WTC11 (cell line): ENCODE results near the gene GLG1. TPM values are rescaled to one million over a fixed set of nuclear protein-coding genes. Genes with fewer than 3 reads are reported as not detected.

Experiments
- ATAC-seq: fragments of 200-7000 bp; cut with Tn5 transposase; 2 replicates; pipeline ENCODE4 v1.10.0; 2021; ENCODE audit warnings: mild to moderate bottlenecking, moderate library complexity
- CTCF ChIA-PET: fragments of 300-600 bp; sonication (Branson Sonifier 250); formaldehyde crosslinking; loops from one replicate; lab custom pipeline; 2021; ENCODE audit warnings: antibody characterized with exemption; lab: Charles Lee
- POLR2A ChIA-PET: fragments of 350-600 bp; sonication (Branson Sonifier 250); formaldehyde crosslinking; loops from one replicate; lab custom pipeline; 2021; ENCODE audit warnings: antibody characterized with exemption; lab: Charles Lee
- DNase-seq: peaks from one replicate; pipeline ENCODE4 v3.0.0; 2021; ENCODE audit warnings: low spot score
- H3K27ac Mint-ChIP-seq: 2 replicates; pipeline ENCODE4 v1.8.0; 2021; ENCODE audit warnings: mixed read lengths
- H3K27me3 Mint-ChIP-seq: 2 replicates; pipeline ENCODE4 v1.8.0; 2021; ENCODE audit warnings: low read depth, mild to moderate bottlenecking, moderate library complexity, mixed read lengths
- H3K36me3 Mint-ChIP-seq: 2 replicates; pipeline ENCODE4 v1.8.0; 2021; ENCODE audit warnings: mixed read lengths
- H3K4me1 Mint-ChIP-seq: 2 replicates; pipeline ENCODE4 v1.8.0; 2022; ENCODE audit warnings: mixed read lengths
- H3K4me3 Mint-ChIP-seq: 2 replicates; pipeline ENCODE4 v1.8.0; 2021; ENCODE audit warnings: mild to moderate bottlenecking, moderate library complexity, mixed read lengths
- H3K9me3 Mint-ChIP-seq: 2 replicates; pipeline ENCODE4 v1.8.0; 2021; ENCODE audit warnings: mixed read lengths
- ATF3 ChIP-seq: sonication (generic); formaldehyde crosslinking; conservative IDR thresholded peaks from 2 replicates; pipeline ENCODE4 v1.8.1; 2022; ENCODE audit warnings: mild to moderate bottlenecking, missing genetic modification reagents
- CBFB ChIP-seq: sonication (generic); formaldehyde crosslinking; IDR thresholded peaks from 2 replicates; pipeline ENCODE4 v1.8.1; 2022; ENCODE audit warnings: mild to moderate bottlenecking, low read depth, missing genetic modification reagents
- CREB1 ChIP-seq: sonication (generic); formaldehyde crosslinking; IDR thresholded peaks from 2 replicates; pipeline ENCODE4 v1.8.0; 2023; ENCODE audit warnings: mild to moderate bottlenecking, missing genetic modification reagents
- FOXJ3 ChIP-seq: sonication (generic); formaldehyde crosslinking; IDR thresholded peaks from 2 replicates; pipeline ENCODE4 v1.9.0; 2021; ENCODE audit warnings: missing genetic modification reagents, mild to moderate bottlenecking, borderline replicate concordance
- GABPB1 ChIP-seq: sonication (generic); formaldehyde crosslinking; IDR thresholded peaks from 2 replicates; pipeline ENCODE4 v1.8.1; 2023; ENCODE audit warnings: mild to moderate bottlenecking, missing genetic modification reagents
- HMGA2 ChIP-seq: fragments of 250-450 bp; sonication (Bioruptor Pico); IDR thresholded peaks from 2 replicates; pipeline ENCODE4 v1.4.0; 2021; ENCODE audit warnings: mild to moderate bottlenecking, moderate library complexity
- IRF2 ChIP-seq: sonication (generic); formaldehyde crosslinking; IDR thresholded peaks from 2 replicates; pipeline ENCODE4 v1.8.0; 2022; ENCODE audit warnings: low read depth, missing genetic modification reagents, borderline replicate concordance
- JAZF1 ChIP-seq: fragments of 250-450 bp; sonication (Bioruptor Pico); IDR thresholded peaks from 2 replicates; pipeline ENCODE4 v1.9.0; 2021; ENCODE audit warnings: moderate library complexity, mild to moderate bottlenecking, inconsistent platforms
- JUN ChIP-seq: sonication (generic); formaldehyde crosslinking; IDR thresholded peaks from 2 replicates; pipeline ENCODE4 v1.8.0; 2023; ENCODE audit warnings: mild to moderate bottlenecking, missing genetic modification reagents
- MAX ChIP-seq: sonication (generic); formaldehyde crosslinking; IDR thresholded peaks from 2 replicates; pipeline ENCODE4 v1.8.0; 2022; ENCODE audit warnings: mild to moderate bottlenecking, missing genetic modification reagents
- MLX ChIP-seq: sonication (generic); formaldehyde crosslinking; IDR thresholded peaks from 2 replicates; pipeline ENCODE4 v1.8.1; 2023; ENCODE audit warnings: mild to moderate bottlenecking, missing genetic modification reagents, moderate library complexity
- NFATC4 ChIP-seq: fragments of 250-450 bp; sonication (Bioruptor Pico); IDR thresholded peaks from 2 replicates; pipeline ENCODE4 v1.9.0; 2021; ENCODE audit warnings: mild to moderate bottlenecking
- PREB ChIP-seq: sonication (generic); formaldehyde crosslinking; IDR thresholded peaks from 2 replicates; pipeline ENCODE4 v1.8.1; 2022; ENCODE audit warnings: mild to moderate bottlenecking, missing genetic modification reagents, moderate library complexity, borderline replicate concordance
- RELA ChIP-seq: sonication (generic); formaldehyde crosslinking; IDR thresholded peaks from 2 replicates; pipeline ENCODE4 v1.8.1; 2022; ENCODE audit warnings: missing genetic modification reagents, mild to moderate bottlenecking, borderline replicate concordance
- SMAD3 ChIP-seq: sonication (generic); formaldehyde crosslinking; IDR thresholded peaks from 2 replicates; pipeline ENCODE4 v1.8.0; 2022; ENCODE audit warnings: missing genetic modification reagents, mild to moderate bottlenecking, borderline replicate concordance
- STAT6 ChIP-seq: sonication (generic); formaldehyde crosslinking; conservative IDR thresholded peaks from 2 replicates; pipeline ENCODE4 v1.8.1; 2023; ENCODE audit warnings: mild to moderate bottlenecking, low read depth, missing genetic modification reagents, moderate library complexity
- USF1 ChIP-seq: sonication (generic); formaldehyde crosslinking; IDR thresholded peaks from 2 replicates; pipeline ENCODE4 v1.8.0; 2022; ENCODE audit warnings: mild to moderate bottlenecking, missing genetic modification reagents
- ZNF138 ChIP-seq: sonication (generic); formaldehyde crosslinking; conservative IDR thresholded peaks from 2 replicates; pipeline ENCODE4 v1.8.1; 2022; ENCODE audit warnings: mild to moderate bottlenecking, moderate library complexity, missing genetic modification reagents
- ZNF396 ChIP-seq: fragments of 250-450 bp; sonication (Bioruptor Pico); IDR thresholded peaks from 2 replicates; pipeline ENCODE4 v1.8.0; 2021; ENCODE audit warnings: mild to moderate bottlenecking, moderate library complexity, borderline replicate concordance
- ZNF425 ChIP-seq: fragments of 250-450 bp; sonication (Bioruptor Pico); conservative IDR thresholded peaks from 2 replicates; pipeline ENCODE4 v1.9.0; 2021; ENCODE audit warnings: mild to moderate bottlenecking
- total RNA-seq: library from RNA; stranded (reverse); gene quantifications from 3 replicates; pipeline ENCODE4 v1.2.3, GENCODE V29; 2021
- TF ChIP-seq, protein P1 (sequence below): fragments of 250-450 bp; sonication (Bioruptor Pico); IDR thresholded peaks from 2 replicates; pipeline ENCODE4 v2.1.2; 2022; ENCODE audit warnings: mild to moderate bottlenecking, moderate library complexity
- TF ChIP-seq, protein P2 (sequence below): sonication (generic); formaldehyde crosslinking; IDR thresholded peaks from 2 replicates; pipeline ENCODE4 v1.8.0; 2022; ENCODE audit warnings: mild to moderate bottlenecking, missing genetic modification reagents

The GLG1 gene
- total RNA-seq, 1 experiment from 2014 or later, result 156 TPM

DNA sequence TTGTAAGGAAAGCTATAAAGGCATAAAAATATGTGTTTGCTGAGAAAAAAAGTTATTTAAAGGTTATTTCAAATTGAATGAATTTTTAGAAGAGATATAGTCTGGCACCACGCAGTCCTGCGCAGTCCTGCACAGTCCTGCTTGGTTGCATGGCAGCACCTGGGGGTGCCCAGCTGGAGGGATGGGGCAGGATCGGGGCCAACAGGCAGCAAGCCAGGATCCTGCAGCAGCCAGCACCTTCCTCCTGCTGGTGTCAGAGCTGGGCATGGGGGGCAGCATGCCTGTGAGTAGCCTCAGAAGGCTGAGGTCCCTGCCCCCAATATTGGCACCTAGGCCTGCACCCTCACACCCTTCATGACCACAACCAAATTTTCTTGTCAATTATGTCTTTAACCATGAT lies 46.0 kb downstream of the GLG1 start:
- DNase-seq, result no peak
- CTCF ChIA-PET, result interaction anchor here (0.7 to 1.0 kb wide), 2 partner anchors 9 to 63 kb away, joined by 3 to 4 read pairs; no protein-coding TSS in a partner anchor
- Mint-ChIP-seq H3K9me3 (no peaks in the 10 kb centered on the region), H3K4me3 (no peak overlapping the region), H3K36me3 (no peaks in the 10 kb centered on the region; the same call in 1 of the 2 replicates), H3K27me3 (no peaks in the 10 kb centered on the region), H3K27ac (no peak overlapping the region), H3K4me1 (peaks cover 15% of the 10 kb centered on the region)
- no peak for ATAC-seq
- POLR2A ChIA-PET, result no interaction called here
- TF ChIP-seq ZNF138 (CRISPR knock-in tag) (no peak), JAZF1 (CRISPR knock-in tag) (no peak)
- TF ChIP-seq, protein P1, sequence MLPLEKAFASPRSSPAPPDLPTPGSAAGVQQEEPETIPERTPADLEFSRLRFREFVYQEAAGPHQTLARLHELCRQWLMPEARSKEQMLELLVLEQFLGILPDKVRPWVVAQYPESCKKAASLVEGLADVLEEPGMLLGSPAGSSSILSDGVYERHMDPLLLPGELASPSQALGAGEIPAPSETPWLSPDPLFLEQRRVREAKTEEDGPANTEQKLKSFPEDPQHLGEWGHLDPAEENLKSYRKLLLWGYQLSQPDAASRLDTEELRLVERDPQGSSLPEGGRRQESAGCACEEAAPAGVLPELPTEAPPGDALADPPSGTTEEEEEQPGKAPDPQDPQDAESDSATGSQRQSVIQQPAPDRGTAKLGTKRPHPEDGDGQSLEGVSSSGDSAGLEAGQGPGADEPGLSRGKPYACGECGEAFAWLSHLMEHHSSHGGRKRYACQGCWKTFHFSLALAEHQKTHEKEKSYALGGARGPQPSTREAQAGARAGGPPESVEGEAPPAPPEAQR, result no peak

GRCh38 chr16:74558873-74559272 lies 48.0 kb downstream of the GLG1 start:
- ATAC-seq, result no peak

More at GRCh38 chr16:74558873-74559272, 48.0 kb downstream of the GLG1 start:
- Mint-ChIP-seq H3K9me3 (no peaks in the 10 kb centered on the region), H3K27me3 (no peaks in the 10 kb centered on the region), H3K4me3 (no peak overlapping the region), H3K27ac (peak overlapping the region; percentile 30), H3K4me1 (peaks cover 9% of the 10 kb centered on the region), H3K36me3 (no peaks in the 10 kb centered on the region; the same call in 1 of the 2 replicates)
- CTCF ChIA-PET, result no interaction called here
- TF ChIP-seq FOXJ3 (CRISPR knock-in tag), result no peak
- no peak for TF ChIP-seq MLX
- no peak for TF ChIP-seq ZNF396 (CRISPR knock-in tag)
- TF ChIP-seq IRF2 (CRISPR knock-in tag), result no peak
- no peak for TF ChIP-seq RELA
- TF ChIP-seq HMGA2 (CRISPR knock-in tag), result no peak
- TF ChIP-seq CREB1 (CRISPR knock-in tag), result no peak
- TF ChIP-seq GABPB1, result no peak
- TF ChIP-seq USF1 (CRISPR knock-in tag), result no peak
- no peak for TF ChIP-seq PREB (CRISPR knock-in tag)
- TF ChIP-seq ZNF425 (CRISPR knock-in tag), result no peak
- no peak for TF ChIP-seq STAT6 (CRISPR knock-in tag)
- no peak for TF ChIP-seq JUN (CRISPR knock-in tag)
- TF ChIP-seq SMAD3 (CRISPR knock-in tag), result no peak
- TF ChIP-seq ATF3 (CRISPR knock-in tag), result no peak
- TF ChIP-seq, protein P2, sequence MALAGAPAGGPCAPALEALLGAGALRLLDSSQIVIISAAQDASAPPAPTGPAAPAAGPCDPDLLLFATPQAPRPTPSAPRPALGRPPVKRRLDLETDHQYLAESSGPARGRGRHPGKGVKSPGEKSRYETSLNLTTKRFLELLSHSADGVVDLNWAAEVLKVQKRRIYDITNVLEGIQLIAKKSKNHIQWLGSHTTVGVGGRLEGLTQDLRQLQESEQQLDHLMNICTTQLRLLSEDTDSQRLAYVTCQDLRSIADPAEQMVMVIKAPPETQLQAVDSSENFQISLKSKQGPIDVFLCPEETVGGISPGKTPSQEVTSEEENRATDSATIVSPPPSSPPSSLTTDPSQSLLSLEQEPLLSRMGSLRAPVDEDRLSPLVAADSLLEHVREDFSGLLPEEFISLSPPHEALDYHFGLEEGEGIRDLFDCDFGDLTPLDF, result no peak
- no peak for TF ChIP-seq JAZF1 (CRISPR knock-in tag)
- no peak for TF ChIP-seq MAX (CRISPR knock-in tag)
- no peak for TF ChIP-seq NFATC4 (CRISPR knock-in tag)
- TF ChIP-seq CBFB (CRISPR knock-in tag), result no peak
- POLR2A ChIA-PET, result no interaction called here
- no peak for DNase-seq
